Activated naive CD8-positive, alpha-beta T cell (primary cell): Measurements from ENCODE around the gene MCU.

Experiments
- H3K27ac Mint-ChIP-seq: one replicate; pipeline ENCODE4 v1.8.0; 2021; ENCODE audit warnings: mixed read lengths
- H3K27me3 Mint-ChIP-seq: one replicate; pipeline ENCODE4 v1.8.0; 2021; ENCODE audit warnings: mixed read lengths
- H3K36me3 Mint-ChIP-seq: one replicate; pipeline ENCODE4 v1.8.0; 2021; ENCODE audit warnings: mixed read lengths
- H3K4me1 Mint-ChIP-seq: one replicate; pipeline ENCODE4 v1.8.0; 2021; ENCODE audit warnings: low read depth, mixed read lengths
- H3K4me3 Mint-ChIP-seq: one replicate; pipeline ENCODE4 v1.8.0; 2021; ENCODE audit warnings: mild to moderate bottlenecking, mixed read lengths
- H3K9me3 Mint-ChIP-seq: one replicate; pipeline ENCODE4 v1.8.0; 2021; ENCODE audit warnings: low read depth, mixed read lengths

The MCU gene

GRCh38 chr10:72784551-72785351, 92.8 kb downstream of the MCU start:
- Mint-ChIP-seq H3K27me3 (no peaks in the 10 kb centered on the region), H3K36me3 (peaks cover 7% of the 10 kb centered on the region), H3K27ac (no peak overlapping the region), H3K9me3 (no peaks in the 10 kb centered on the region), H3K4me1 (peaks cover 10% of the 10 kb centered on the region), H3K4me3 (no peak overlapping the region)

DNA sequence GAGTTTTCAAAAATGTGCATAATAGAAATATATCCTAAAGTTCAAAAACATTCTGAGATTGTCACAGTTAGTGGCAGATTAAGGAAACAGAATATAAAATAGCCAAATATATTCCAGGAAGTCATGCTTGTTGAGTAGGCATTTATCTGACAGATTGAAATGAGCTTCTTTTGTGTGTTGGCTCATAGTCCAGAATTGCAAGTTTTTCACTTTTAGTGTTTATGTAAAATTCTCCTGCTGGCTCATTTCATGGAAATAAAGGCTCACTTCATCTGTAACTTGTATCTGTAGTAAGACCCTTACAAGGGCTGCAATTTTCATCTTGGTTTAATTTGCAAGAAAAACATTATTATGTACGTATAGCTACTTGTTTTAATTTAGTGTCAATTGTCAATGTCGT, 93.5 kb downstream of the MCU start:
- Mint-ChIP-seq H3K27me3 (no peaks in the 10 kb centered on the region), H3K36me3 (peaks cover 6% of the 10 kb centered on the region), H3K4me3 (no peak overlapping the region), H3K27ac (no peak overlapping the region), H3K9me3 (no peaks in the 10 kb centered on the region), H3K4me1 (peaks cover 12% of the 10 kb centered on the region)

GRCh38 chr10:72790216-72790990, 98.5 kb downstream of the MCU start:
- H3K9me3 Mint-ChIP-seq = no peaks in the 10 kb centered on the region
- H3K4me1 Mint-ChIP-seq = peaks cover 12% of the 10 kb centered on the region
- no peaks in the 10 kb centered on the region for H3K27me3 Mint-ChIP-seq
- no peak overlapping the region for H3K27ac Mint-ChIP-seq
- peaks cover 6% of the 10 kb centered on the region for H3K36me3 Mint-ChIP-seq
- no peak overlapping the region for H3K4me3 Mint-ChIP-seq

DNA sequence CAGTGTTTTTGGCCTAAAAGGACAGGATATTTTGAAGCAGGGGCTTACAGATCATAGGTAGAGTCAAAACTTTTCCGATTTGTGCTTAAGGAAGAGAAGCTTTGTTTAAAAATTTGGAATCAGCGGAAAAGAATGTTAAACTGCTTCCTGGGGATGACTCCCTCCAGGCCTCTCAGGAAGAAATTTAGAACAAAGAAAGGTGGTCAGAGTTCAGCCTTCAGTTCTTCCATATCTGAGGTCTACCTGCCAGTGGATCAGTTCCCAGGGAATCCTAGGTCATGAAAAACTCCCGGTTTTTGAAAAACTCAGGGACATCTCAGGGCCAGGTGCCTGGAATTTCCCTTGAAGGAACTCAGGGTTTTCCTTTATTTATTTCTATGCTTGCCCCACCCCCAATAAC, 100.3 kb downstream of the MCU start:
- Mint-ChIP-seq H3K4me3 (no peak overlapping the region), H3K36me3 (peaks cover 3% of the 10 kb centered on the region), H3K9me3 (no peaks in the 10 kb centered on the region), H3K27ac (no peak overlapping the region), H3K4me1 (peaks cover 12% of the 10 kb centered on the region), H3K27me3 (no peaks in the 10 kb centered on the region)

- no peak overlapping the region for H3K27ac Mint-ChIP-seq
- H3K27me3 Mint-ChIP-seq = no peaks in the 10 kb centered on the region
- H3K4me1 Mint-ChIP-seq = peaks cover 10% of the 10 kb centered on the region
- no peak overlapping the region for H3K4me3 Mint-ChIP-seq
- no peaks in the 10 kb centered on the region for H3K36me3 Mint-ChIP-seq
- H3K9me3 Mint-ChIP-seq = no peaks in the 10 kb centered on the region
These were observed 101.8 kb downstream of the MCU start for GRCh38 chr10:72793752-72794151.

DNA sequence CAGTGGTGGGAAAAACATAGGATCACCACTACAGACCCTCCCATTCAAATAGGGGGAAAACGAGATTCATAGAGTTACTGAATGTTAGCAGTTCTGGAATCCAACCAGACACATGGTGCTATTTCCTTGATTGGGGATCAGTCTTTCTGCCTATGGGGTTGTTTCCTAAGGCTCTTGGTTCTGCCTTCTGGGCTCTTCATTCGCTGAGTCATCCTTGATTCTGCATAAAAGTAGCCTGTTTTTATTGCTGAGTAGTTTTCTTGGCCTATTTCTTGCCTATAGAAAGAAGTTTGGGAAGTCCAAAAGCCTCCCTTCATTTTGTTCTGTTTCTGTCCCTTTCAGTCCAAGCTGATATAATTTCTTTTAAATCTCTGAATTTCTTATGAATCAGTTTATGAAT, 102.3 kb downstream of the MCU start:
- Mint-ChIP-seq H3K27me3 (no peaks in the 10 kb centered on the region), H3K9me3 (no peaks in the 10 kb centered on the region), H3K27ac (no peak overlapping the region), H3K4me3 (no peak overlapping the region), H3K36me3 (no peaks in the 10 kb centered on the region), H3K4me1 (peaks cover 8% of the 10 kb centered on the region)

DNA sequence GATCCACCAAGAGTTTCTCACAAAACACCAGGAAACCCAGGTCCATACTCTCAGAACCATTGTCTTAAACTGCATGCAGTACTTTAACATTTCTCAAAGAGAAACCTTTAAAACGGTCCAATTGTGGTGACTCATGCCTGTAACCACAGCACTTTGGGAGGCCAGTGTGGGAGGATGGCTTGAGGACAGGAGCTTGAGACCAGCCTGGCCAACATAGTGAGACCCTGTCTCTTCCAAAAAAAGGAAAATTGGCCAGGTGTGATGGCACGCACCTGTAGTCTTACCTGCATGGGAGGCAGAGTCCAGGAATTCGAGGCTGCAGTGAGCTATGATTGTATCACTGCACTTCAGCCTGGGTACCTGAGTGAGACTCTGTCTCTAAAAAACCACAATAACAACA, 104.1 kb downstream of the MCU start:
- H3K9me3 Mint-ChIP-seq = no peaks in the 10 kb centered on the region
- H3K27ac Mint-ChIP-seq = no peak overlapping the region
- no peaks in the 10 kb centered on the region for H3K27me3 Mint-ChIP-seq
- H3K4me1 Mint-ChIP-seq = peaks cover 10% of the 10 kb centered on the region
- H3K4me3 Mint-ChIP-seq = no peak overlapping the region
- no peaks in the 10 kb centered on the region for H3K36me3 Mint-ChIP-seq

DNA sequence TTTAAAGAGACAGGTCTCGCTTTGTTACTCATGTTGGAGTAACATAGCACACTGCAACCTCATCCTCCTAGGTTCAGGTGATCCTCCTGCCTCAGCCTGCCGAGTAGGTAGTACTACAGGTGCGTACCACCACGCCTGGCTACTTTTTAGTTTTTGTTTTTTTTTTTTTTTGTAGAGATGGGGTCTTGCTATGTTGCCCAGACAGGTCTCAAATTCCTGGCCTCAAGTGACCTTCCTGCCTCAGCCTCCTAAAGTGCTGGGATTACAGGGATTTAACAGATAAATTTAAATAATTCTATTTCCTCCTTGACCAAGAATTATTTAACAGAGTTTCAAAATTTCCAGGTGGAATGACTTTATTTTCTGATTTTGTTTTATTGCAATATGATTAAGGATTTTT, 104.6 kb downstream of the MCU start:
- Mint-ChIP-seq H3K4me3 (no peak overlapping the region), H3K9me3 (no peaks in the 10 kb centered on the region), H3K4me1 (peaks cover 14% of the 10 kb centered on the region), H3K27me3 (no peaks in the 10 kb centered on the region), H3K27ac (no peak overlapping the region), H3K36me3 (no peaks in the 10 kb centered on the region)

GRCh38 chr10:72800000-72800740, 108.2 kb downstream of the MCU start:
- no peaks in the 10 kb centered on the region for H3K27me3 Mint-ChIP-seq
- no peak overlapping the region for H3K27ac Mint-ChIP-seq
- peaks cover 21% of the 10 kb centered on the region for H3K4me1 Mint-ChIP-seq
- no peak overlapping the region for H3K4me3 Mint-ChIP-seq
- no peaks in the 10 kb centered on the region for H3K36me3 Mint-ChIP-seq
- H3K9me3 Mint-ChIP-seq = no peaks in the 10 kb centered on the region

DNA sequence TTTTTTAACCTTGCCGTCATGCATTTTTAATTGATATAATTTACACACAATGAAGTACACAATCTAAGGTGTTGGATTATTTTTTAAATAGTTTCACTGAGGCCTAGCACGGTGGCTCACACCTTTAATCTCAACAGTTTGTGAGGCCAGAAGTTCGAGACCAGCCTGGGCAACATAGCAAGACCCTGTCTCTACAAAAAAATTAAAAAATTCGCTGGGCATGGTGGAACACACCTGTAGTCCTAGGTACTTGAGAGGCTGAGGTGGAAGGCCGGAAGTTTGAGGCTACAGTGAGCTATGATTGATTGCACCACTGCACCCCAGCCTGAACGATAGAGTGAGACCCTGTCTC, 108.8 kb downstream of the MCU start:
- no peak overlapping the region for H3K4me3 Mint-ChIP-seq
- H3K4me1 Mint-ChIP-seq = peaks cover 21% of the 10 kb centered on the region
- H3K36me3 Mint-ChIP-seq = peaks cover 2% of the 10 kb centered on the region
- H3K9me3 Mint-ChIP-seq = no peaks in the 10 kb centered on the region
- no peak overlapping the region for H3K27ac Mint-ChIP-seq
- H3K27me3 Mint-ChIP-seq = no peaks in the 10 kb centered on the region

GRCh38 chr10:72801263-72801868, 109.4 kb downstream of the MCU start:
- H3K4me3 Mint-ChIP-seq = no peak overlapping the region
- no peak overlapping the region for H3K27ac Mint-ChIP-seq
- H3K36me3 Mint-ChIP-seq = peaks cover 5% of the 10 kb centered on the region
- H3K4me1 Mint-ChIP-seq = peaks cover 21% of the 10 kb centered on the region
- no peaks in the 10 kb centered on the region for H3K9me3 Mint-ChIP-seq
- no peaks in the 10 kb centered on the region for H3K27me3 Mint-ChIP-seq

- Mint-ChIP-seq H3K9me3 (no peaks in the 10 kb centered on the region), H3K4me3 (no peak overlapping the region), H3K4me1 (peaks cover 21% of the 10 kb centered on the region), H3K36me3 (peaks cover 5% of the 10 kb centered on the region), H3K27me3 (no peaks in the 10 kb centered on the region), H3K27ac (no peak overlapping the region)
These were observed 110.4 kb downstream of the MCU start for GRCh38 chr10:72802332-72802731.

- Mint-ChIP-seq H3K4me1 (peaks cover 21% of the 10 kb centered on the region), H3K9me3 (no peaks in the 10 kb centered on the region), H3K36me3 (peaks cover 5% of the 10 kb centered on the region), H3K27me3 (no peaks in the 10 kb centered on the region), H3K27ac (no peak overlapping the region), H3K4me3 (no peak overlapping the region)
These were observed 111.0 kb downstream of the MCU start for GRCh38 chr10:72802763-72803505.

DNA sequence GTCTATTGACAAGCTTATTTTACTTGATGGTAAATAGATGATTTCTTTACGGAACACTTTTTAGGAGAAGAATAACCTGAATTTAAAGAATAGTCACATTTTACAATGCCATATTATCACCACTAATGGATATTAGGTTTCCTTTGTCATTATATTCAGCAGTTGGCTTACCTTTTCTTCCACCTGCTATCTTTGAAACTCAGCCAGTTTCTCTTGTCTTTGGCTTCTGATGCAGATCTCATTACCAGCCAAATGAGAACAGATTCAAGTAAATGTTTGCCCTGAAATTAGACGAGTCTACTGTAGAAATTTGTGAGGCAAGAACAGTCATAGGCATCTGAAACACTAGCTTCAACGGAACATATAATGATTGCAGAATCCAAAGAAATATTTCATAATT, 116.1 kb downstream of the MCU start:
- no peak overlapping the region for H3K4me3 Mint-ChIP-seq
- H3K36me3 Mint-ChIP-seq = peaks cover 11% of the 10 kb centered on the region
- no peak overlapping the region for H3K27ac Mint-ChIP-seq
- H3K9me3 Mint-ChIP-seq = peaks cover 4% of the 10 kb centered on the region
- no peaks in the 10 kb centered on the region for H3K27me3 Mint-ChIP-seq
- H3K4me1 Mint-ChIP-seq = no peaks in the 10 kb centered on the region
